NCI-H1092 treated with DMSO at 0.1 percent for 48 hours (cell line): ENCODE data around the gene BNIP1.
A peak's percentile ranks its signal among the peaks of the same experiment; 100 is the strongest.
"Not testable (repeated sequence)": the region's sequence is repeated elsewhere in the genome, so short reads cannot be mapped to it uniquely, and the experiment has no call there.

Source experiments
- DNase-seq: peaks from one replicate; lab custom pipeline; 2025; lab: John Stamatoyannopoulos, UW

Gene BNIP1

DNA sequence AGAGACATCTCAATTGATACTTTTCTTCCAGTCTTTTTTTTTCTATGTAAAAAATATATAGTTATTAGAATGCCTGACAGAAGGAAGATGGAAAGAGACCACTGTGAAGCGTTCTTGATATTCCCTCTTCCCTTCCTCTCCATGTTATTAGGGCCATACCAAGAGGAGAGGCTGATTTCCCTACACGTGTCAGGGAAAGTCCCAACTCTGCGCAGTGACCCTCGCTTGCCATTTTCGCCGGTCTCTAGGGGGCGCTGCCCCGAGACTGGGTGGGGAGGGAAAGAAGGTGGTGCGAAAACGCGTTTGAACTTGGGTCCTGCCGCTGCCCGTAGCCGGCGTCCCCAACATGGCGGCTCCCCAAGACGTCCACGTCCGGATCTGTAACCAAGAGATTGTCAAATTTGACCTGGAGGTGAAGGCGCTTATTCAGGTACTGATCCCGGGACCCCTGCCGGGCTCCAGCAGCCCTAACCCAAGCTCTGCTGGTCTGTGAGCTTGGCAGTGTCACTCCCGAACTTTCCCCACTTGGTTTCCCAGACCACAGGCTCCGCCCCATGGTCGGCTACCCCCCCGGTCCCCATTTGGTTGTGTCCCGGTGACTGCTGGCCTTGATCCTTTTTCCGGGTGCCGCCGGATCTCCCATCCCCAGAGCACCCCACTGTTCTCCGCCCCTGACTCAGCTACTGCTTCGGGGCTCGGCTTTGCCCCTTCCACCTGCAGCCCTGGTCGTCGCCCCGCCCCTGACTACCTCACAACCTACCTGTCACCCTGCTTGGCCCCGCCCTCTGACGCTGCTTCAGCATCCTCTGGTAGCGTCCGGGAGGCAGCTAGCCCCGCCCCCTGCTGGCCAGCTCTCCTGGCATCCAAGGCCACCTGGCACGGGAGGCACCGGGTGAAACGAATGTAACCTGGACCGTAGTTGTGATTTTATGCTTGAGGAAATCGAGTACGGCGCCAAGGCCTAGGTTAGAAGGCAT is at the start of gene BNIP1:
Gene BNIP1 (plus strand): TSS at position 332 of the 977 bp plus-strand sequence. CDS start 15 bp downstream, at position 347.
- DNase-seq = peak; percentile 78

DNA sequence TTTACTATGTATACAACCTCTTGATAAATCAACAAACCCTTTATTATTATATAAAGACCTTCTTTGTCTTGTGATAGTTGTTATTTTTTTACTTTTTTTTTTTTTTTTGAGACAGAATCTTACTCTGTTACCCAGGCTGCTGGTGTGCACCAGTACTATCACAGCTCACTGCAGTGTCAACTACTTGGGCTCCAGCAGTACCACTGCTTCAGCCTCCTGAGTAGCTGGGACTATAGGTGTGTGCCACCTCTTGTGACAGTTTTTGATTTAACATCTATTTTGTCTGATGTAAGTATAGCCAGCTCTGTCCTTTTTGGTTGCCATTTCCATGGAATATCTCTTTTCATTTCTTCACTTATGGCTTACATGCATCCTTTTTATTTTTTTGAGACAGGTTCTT is 45.5 kb upstream of the BNIP1 start:
- DNase-seq = no peak

GRCh38 chr5:173099461-173099860 is 44.9 kb upstream of the BNIP1 start:
- DNase-seq = no peak

DNA sequence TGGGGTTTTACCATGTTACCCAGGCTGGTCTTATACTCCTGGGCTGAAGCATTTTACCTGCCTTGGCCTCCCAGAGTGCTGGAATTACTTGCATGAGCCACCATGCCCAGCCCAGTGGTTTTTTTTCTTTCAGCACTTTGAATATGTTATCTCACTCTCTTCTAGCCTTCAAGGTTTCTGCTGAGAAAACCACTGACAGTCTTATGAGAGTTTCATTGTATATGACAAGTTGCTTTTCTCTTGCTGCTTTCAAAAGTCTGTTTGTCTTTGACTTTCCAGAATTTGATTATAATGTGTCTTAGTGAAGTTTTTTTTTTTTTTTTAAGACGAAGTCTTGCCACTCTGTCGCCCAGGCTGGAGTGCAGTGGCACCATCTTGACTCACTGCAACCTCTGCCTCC is 43.1 kb upstream of the BNIP1 start:
- DNase-seq = no peak

DNA sequence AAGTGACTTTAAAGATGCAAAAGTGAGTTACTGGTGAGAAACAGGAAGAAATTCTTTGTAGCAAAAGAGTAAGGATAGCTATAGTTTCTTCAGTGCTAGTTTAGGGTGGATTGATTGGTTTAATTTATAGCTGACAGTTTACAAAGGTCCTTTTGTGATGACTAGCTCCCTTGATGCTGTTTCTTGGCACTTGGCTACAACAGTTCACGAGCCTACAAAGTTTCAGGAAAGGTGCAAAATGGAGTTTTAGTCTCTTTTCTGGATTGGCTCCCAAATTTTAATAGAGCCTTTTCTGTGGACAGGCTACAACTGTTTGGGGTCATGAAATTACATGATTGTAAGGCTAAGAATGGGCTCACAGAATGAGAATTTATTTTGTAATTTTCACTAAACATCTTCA is 40.9 kb upstream of the BNIP1 start:
- DNase-seq = no peak

DNA sequence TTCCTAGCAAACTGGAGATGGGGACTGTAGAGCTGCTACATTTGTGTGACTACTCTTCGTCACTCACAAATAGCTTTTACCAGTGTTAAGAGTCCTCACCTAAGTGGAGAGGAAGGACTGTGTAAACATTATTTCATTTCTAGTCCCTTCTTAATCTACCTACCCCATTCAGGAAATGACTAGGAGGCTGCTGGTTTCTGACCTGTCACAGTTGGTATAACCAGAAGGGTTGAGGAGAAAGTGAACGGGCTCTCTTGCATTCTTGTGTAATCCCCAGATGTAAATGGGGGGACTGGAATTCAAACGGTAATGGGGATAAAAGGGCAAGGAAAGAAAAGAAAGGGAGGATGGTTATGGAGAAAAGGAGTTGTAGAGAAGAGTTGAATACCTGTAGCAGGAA is 35.4 kb upstream of the BNIP1 start:
- no peak for DNase-seq

GRCh38 chr5:173114536-173114935 is 29.8 kb upstream of the BNIP1 start:
- DNase-seq = no peak

GRCh38 chr5:173119719-173120118 is 24.6 kb upstream of the BNIP1 start:
- DNase-seq = no peak

DNA sequence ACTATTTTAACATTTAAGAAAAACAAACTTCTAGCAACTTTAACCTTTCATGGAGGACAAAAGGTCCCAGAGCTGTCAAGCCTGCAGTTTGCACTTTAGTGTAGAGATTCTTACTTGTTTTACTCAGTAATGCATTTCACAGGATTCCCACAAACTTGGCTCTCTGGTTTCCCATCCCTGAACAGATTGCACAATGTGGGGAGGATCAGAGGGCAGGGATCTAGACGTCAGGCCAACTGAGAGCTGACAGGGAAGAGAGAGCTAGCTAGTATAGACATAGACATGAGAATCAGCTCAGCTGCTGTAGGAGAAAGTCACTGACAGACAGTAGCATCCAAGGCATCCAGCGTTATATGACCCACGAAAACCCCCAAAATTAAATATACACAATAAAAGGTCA is 20.9 kb upstream of the BNIP1 start:
- DNase-seq = no peak

DNA sequence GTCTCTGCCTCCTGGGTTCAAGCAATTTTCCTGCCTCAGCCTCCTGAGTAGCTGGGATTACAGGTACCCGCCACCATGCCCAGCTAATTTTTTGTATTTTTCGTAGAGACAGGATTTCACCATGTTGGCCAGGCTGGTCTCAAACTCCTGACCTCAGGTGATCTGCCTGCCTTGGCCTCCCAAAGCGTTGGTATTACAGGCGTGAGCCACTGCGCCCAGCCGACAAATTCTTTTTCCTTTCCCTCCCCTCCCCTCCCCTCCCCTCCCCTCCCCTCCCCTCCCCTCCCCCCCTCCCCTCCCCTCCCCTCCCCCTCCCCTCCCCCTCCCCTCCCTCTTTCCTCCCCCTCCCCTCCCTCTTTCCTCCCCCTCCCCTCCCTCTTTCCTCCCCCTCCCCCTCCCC is 12.2 kb upstream of the BNIP1 start:
- not testable (repeated sequence) for DNase-seq

GRCh38 chr5:173138707-173139106 is 5.6 kb upstream of the BNIP1 start:
- DNase-seq = no peak

DNA sequence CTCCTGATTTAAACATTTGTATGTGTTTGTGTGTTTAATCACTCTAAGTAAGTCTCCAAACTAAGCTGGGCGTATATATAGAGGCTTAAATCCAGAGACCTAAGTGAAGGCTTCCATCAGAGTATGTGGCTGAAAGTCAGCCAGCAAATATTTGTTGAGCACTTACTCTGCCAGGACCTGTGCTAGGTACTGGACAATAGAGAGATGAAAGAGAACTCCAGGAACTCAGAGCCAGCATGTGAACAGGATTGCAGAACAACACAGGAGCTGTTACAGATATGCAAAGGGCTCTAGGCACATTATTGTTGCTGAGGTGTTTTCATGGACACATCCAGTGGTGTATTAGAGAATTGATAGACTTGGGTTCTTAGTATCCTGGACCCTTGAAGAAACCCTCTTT is 4.7 kb upstream of the BNIP1 start:
- DNase-seq = no peak

DNA sequence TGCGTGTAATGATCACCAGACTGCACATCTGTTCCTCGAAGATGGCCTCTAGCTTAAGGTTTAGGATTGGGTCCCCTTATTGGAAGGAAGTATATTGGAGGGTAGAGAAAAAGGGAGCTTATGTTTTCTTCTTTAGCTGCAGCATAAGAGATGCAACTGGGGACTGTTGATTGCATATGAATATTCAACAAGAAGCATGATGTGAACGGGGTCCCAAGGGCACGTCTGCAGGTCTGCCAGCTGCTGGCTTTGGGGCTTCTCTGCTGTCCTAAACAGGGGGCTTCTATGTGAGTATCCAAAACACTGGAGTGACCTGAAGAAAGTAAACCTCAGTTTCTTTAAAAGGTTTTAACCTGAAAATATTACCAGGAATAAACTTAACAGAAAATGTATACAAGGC is 3.6 kb upstream of the BNIP1 start:
- no peak for DNase-seq

DNA sequence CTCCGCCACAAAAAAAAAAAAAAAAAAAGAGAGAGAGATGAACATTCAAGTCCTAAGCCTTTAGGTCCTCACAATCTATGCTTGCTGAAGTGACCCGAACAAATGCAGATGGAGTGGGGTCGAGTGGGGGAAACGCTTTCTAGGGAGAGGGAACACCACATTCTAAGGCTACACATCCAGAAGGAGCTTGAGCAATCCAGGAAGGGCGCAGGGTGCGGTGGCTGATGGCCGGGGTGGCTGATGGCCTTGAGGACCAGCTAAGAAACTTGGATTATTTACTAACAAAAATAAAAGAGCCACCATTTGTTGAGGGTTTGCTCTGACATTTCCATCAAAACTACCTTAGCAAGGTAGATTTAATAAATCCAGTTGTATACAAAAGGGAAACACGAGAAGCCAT is 764 bp upstream of the BNIP1 start:
- DNase-seq = no peak

- DNase-seq = no peak
Measured at GRCh38 chr5:173148354-173148753, 4.0 kb downstream of the BNIP1 start.

GRCh38 chr5:173152547-173152946 is 8.2 kb downstream of the BNIP1 start:
- DNase-seq = no peak

DNA sequence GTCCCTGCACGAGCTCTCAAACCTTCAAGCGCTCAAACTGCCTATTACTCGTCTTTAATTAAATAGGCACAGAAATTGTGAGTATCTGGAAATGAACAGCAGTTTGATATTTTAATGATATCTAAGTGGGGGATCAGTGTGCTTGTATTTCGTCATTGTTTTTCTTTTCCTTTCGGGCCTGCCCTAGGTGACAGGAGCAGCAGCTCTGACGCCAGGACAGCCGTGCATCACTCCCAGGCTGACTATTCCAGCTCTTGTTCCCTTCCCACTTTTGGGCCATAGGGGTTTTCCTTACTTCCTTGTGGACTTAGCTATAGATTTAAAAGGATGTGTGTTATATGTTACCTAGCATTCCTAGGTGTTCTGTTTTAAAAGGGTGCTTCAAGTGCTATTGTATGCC is 9.5 kb downstream of the BNIP1 start:
- DNase-seq = no peak

GRCh38 chr5:173154619-173155018 is 10.3 kb downstream of the BNIP1 start:
- not testable (repeated sequence) for DNase-seq

DNA sequence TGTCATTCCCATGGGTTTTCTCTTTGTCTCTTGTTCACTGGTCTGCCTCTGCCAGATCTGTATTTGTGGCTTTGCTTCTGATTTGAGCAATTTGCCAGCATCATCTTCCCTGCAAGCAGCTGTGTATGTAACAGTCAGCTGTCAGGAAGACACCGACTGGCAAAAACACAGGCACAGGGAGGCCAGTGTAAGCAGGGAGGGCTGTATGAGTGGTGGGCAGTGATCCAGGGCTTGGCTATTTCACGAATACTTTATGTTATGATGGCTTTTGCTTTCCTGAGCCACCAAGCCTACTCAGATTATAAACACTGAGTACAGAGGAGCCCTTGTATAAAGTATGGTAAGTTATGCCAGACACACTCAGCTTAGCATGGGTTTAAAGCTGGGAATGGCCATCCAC is 11.6 kb downstream of the BNIP1 start:
- DNase-seq = no peak

DNA sequence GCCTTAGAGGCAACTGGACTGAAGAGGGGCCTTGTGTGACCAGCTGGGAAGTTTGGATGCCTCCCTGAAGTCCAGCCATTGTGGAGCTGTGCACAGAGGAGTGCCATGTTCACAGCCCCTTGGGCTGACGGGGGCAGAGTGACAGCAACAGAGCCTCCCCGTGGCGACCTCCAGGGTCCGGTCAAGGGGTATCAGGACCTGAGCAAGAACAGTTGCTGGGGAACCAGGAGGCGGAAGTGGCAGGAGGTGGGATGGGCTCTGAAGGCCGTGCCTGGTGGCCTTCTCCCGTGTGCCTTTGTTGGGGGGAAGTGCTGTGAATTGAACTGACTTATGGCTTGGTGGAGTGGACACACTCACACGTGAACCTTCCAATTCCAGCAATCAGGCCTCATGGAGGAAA is 14.0 kb downstream of the BNIP1 start:
- no peak for DNase-seq

DNA sequence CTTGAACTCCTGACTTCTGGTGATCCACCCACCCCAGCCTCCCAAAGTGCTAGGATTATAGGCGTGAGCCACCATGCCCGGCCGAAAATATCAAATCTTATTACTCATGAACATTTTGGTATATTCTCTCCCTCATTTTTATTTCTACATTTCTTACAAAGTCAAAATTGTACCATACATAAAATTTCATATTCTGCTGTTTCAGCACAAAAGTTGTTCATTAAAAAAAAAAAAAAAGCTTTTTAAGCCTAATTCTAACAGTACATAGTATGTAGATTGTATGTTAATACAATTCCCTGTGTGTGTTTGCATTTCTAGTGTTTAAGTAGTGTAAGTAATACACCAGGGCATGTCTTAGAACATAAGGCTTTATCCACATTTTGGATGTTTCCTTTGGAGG is 14.9 kb downstream of the BNIP1 start:
- DNase-seq = no peak

GRCh38 chr5:173161148-173161547 is 16.8 kb downstream of the BNIP1 start:
- DNase-seq = no peak

DNA sequence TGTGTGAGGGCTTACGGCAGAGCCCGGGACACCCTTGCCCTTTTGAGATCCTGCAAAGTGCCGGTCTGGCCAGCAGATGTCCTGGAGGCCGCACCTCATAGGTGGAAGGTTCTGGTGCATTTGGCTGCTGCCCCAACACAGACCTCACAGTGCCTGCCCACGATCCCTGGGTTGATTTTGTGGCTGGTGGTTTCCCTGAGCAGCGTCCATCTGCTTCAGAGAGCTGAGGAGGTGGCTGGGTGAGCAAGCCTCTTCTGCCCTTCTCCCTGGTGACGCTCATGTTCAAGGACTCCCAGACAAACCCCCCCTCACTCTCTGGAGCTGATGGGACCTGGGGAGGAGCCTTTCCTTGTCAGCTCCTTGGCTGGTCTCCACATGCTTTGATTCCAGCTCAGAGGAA is 18.9 kb downstream of the BNIP1 start:
- DNase-seq = no peak
